Testis (tissue), 3 donors: ENCODE data around the gene ECE2. TPM values are rescaled to one million over a fixed set of nuclear protein-coding genes. Genes with fewer than 3 reads are reported as not detected.

Source experiments
- DNase-seq: peaks from one replicate; pipeline ENCODE4 v3.0.0-alpha.2; 2019
- H3K27ac ChIP-seq, 2 donors: fragments of 200-600 bp; sonication (generic); one replicate each; pipeline ENCODE4 v1.5.1; 2019
- H3K27me3 ChIP-seq: fragments of 200-600 bp; sonication (generic); one replicate; pipeline ENCODE4 v1.5.1; 2019
- H3K36me3 ChIP-seq: fragments of 200-600 bp; sonication (generic); one replicate; pipeline ENCODE4 v1.5.1; 2017; ENCODE audit warnings: low read depth; ENCODE audit errors: missing control alignments
- H3K4me1 ChIP-seq: fragments of 200-600 bp; sonication (generic); one replicate; pipeline ENCODE4 v1.5.1; 2019
- H3K4me3 ChIP-seq, 2 donors: fragments of 200-600 bp; sonication (generic); one replicate each; pipeline ENCODE4 v1.5.1; 2017 to 2019
- H3K9me3 ChIP-seq: fragments of 200-600 bp; sonication (generic); one replicate; pipeline ENCODE4 v1.5.1; 2017
- CTCF ChIP-seq, 3 experiments: fragments of 450-650 bp in 2 of 3; fragments of 200-600 bp in 1 of 3; sonication (generic) in 1 of 3; IDR thresholded peaks; one replicate each; pipeline ENCODE4 v1.5.1; 2016 to 2019; ENCODE audit warnings: antibody characterized with exemption in 3 of 3, mild to moderate bottlenecking in 2 of 3, moderate library complexity in 1 of 3
- POLR2A ChIP-seq: fragments of 450-650 bp; IDR thresholded peaks from one replicate; pipeline ENCODE4 v1.6.1; 2017; ENCODE audit warnings: antibody characterized with exemption, mild to moderate bottlenecking, moderate library complexity
- WGBS, 2 donors: methylation state at CpG; one replicate each; pipeline ENCODE4 v1.1.5; 2018; 5-methylcytosine and 5-hydroxymethylcytosine counted together
- intact Hi-C: fragments of 100-400 bp; cut with DNase I; formaldehyde crosslinking; loops from one replicate; pipeline ENCODE4 v1.15.1; 2023; ENCODE audit warnings: low total_unique reads
- polyA plus RNA-seq: library from polyadenylated mRNA; stranded (reverse); fragments of 350-450 nt; fragmentation: Illumina TruSeq; extraction: RNeasy Lipid Tissue Mini Kit (QIAGEN cat#74804); gene quantifications from one replicate; pipeline ENCODE4 v1.2.3, GENCODE V29; 2014; ENCODE audit warnings: low read depth, low replicate concordance; ENCODE audit not compliant: insufficient read depth
- total RNA-seq, 2 donors: library from RNA; depleted of rRNA; stranded (reverse); fragments of >200 nt; gene quantifications; one replicate each; pipeline ENCODE4 v1.2.3, GENCODE V29; 2016

Gene ECE2
- total and polyA plus RNA-seq, 3 donors from 2014 or later = 1.1 to 1.4 (median 1.4) TPM

- Histone ChIP-seq H3K27me3 (no peaks in the 10 kb centered on the region), H3K36me3 (no peaks in the 10 kb centered on the region), H3K9me3 (no peaks in the 10 kb centered on the region), H3K4me1 (peaks cover 35% of the 10 kb centered on the region), H3K27ac (peak overlapping the region; percentile 94 to 98), H3K4me3 (peak overlapping the region; percentile 82 to 85)
- TF ChIP-seq CTCF (IDR thresholded peaks at IDR 0.05) (no peak), POLR2A (no peak)
- intact Hi-C loops = loop anchor here (10.0 kb wide), 1 partner anchor 50 kb away; the partner anchor contains the start of genes CLCN2 and POLR2H
- DNase-seq = peak; percentile 81
- WGBS, 2 donors = 0% methylated on average over 66 of the region's 89 CpGs; no CpG with 5 or more reads in 1 of the 2 donors
These were observed 39.1 kb downstream of the ECE2 start for GRCh38 chr3:184314700-184315542.

GRCh38 chr3:184315543-184315867 lies 39.7 kb downstream of the ECE2 start:
- peaks cover 41% of the 10 kb centered on the region for H3K4me1 ChIP-seq
- TF ChIP-seq POLR2A = no peak
- no peak for TF ChIP-seq CTCF (IDR thresholded peaks at IDR 0.05)
- H3K27me3 ChIP-seq = no peaks in the 10 kb centered on the region
- H3K9me3 ChIP-seq = no peaks in the 10 kb centered on the region
- 2% methylated on average over 6 of the region's 6 CpGs; no CpG with 5 or more reads in 1 of the 2 donors for WGBS, 2 donors
- no peaks in the 10 kb centered on the region for H3K36me3 ChIP-seq
- peak overlapping the region; percentile 82 to 85 for H3K4me3 ChIP-seq
- intact Hi-C loops = loop anchor here (10.0 kb wide), 1 partner anchor 49 kb away; the partner anchor contains the start of genes CLCN2 and POLR2H
- H3K27ac ChIP-seq = peak overlapping the region; percentile 94 to 98
- no peak for DNase-seq

- no peaks in the 10 kb centered on the region for H3K36me3 ChIP-seq
- no peak for DNase-seq
- peaks cover 46% of the 10 kb centered on the region for H3K4me1 ChIP-seq
- intact Hi-C loops = loop anchor here (10.0 kb wide), 1 partner anchor 49 kb away; the partner anchor contains the start of genes CLCN2 and POLR2H
- H3K27ac ChIP-seq = peak overlapping the region; percentile 94 to 98
- peak overlapping the region; percentile 82 to 85 for H3K4me3 ChIP-seq
- no peak for TF ChIP-seq CTCF (IDR thresholded peaks at IDR 0.05)
- no peak for TF ChIP-seq POLR2A
- 8 to 11% methylated on average over 16 of the region's 16 CpGs for WGBS, 2 donors
- H3K9me3 ChIP-seq = no peaks in the 10 kb centered on the region
- no peaks in the 10 kb centered on the region for H3K27me3 ChIP-seq
These were observed 40.2 kb downstream of the ECE2 start for GRCh38 chr3:184315871-184316661.

- H3K27ac ChIP-seq = peak overlapping the region; percentile 94 to 98
- peaks cover 51% of the 10 kb centered on the region for H3K4me1 ChIP-seq
- TF ChIP-seq CTCF (IDR thresholded peaks at IDR 0.05) (no peak), POLR2A (no peak)
- 74 to 83% methylated on average over 7 of the region's 7 CpGs for WGBS, 2 donors
- H3K9me3 ChIP-seq = no peaks in the 10 kb centered on the region
- H3K36me3 ChIP-seq = no peaks in the 10 kb centered on the region
- H3K4me3 ChIP-seq = no peak overlapping the region
- DNase-seq = no peak
- H3K27me3 ChIP-seq = no peaks in the 10 kb centered on the region
- intact Hi-C loops = loop anchor here (10.0 kb wide), 1 partner anchor 48 kb away; the partner anchor contains the start of genes CLCN2 and POLR2H
These were observed 41.0 kb downstream of the ECE2 start for GRCh38 chr3:184316792-184317191.
